GM18861 (cell line): ENCODE results near the gene PLPPR5.
"Not testable (repeated sequence)": the region's sequence is repeated elsewhere in the genome, so short reads cannot be mapped to it uniquely, and the experiment has no call there.

Experiments
- ATAC-seq: cut with Tn5 transposase; IDR thresholded peaks from one replicate; pipeline ENCODE4 v1.9.1; 2021; ENCODE audit not compliant: unreplicated experiment

Gene PLPPR5, protein sequence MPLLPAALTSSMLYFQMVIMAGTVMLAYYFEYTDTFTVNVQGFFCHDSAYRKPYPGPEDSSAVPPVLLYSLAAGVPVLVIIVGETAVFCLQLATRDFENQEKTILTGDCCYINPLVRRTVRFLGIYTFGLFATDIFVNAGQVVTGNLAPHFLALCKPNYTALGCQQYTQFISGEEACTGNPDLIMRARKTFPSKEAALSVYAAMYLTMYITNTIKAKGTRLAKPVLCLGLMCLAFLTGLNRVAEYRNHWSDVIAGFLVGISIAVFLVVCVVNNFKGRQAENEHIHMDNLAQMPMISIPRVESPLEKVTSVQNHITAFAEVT

DNA sequence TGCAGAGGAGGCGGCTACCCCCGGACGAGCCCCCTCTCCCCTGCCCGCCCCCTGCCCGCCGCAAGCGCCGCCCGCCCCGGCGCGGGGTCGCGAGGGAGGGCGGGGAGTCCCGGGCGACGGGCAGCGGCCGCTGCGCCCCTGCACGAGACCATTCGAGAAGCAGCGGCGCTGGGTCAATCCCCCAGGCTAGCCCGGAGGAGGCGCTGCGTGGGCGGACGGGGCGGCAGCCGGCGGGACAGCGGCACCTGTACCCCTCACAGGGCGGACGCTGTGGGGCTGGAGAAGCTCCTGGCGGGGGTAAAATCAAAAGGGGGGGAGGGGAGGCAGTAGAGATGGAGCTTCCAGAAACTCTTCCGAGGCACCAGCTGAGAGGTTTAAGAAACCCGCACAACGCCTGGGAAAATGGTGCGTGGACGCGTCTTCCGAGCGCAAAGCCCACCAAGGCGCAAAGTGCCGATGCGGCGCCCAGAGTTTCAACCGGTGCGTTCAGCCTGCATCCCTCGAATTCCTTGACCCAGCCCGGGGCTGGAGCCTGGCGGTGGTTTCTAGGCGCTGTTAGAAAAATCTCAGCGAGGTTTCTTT lies at the start of gene PLPPR5:
TSS of gene PLPPR5 (minus strand) at position 1 of the 582 bp plus-strand sequence. CDS start 190 bp downstream, outside the sequence.
- ATAC-seq: no peak

DNA sequence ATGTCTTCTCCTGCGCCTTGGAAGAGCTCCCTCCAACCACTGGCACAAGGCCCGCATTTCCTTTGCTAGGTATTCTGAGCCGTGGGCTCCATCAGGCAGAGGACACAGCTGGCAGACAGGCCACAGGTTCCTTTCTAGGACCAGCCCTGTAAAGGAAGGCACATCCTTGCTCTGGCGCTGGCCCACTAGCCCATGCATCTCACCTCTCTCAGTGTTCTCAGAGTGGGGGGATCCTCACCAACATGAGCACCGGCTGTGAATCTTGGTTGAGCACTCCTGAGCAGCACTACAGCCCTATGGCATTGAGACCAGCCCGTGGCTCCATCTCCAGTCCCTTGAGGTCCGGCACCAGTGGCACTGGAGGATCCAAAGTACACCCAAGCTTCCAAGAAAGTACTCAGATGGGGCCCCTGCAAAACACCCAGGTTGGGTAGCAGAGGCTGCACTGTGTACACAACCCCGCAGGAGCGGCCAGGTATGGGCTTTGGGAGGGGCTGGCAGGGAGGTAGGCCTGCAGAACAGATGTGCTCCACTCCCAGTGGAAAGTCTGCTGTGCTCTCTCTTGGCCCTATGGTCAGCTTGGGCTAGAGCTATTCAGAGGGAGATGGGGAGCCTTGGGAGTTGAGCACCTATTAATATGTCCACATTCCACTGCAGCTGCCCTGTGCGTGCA lies 47.1 kb upstream of the PLPPR5 start:
- no peak for ATAC-seq

DNA sequence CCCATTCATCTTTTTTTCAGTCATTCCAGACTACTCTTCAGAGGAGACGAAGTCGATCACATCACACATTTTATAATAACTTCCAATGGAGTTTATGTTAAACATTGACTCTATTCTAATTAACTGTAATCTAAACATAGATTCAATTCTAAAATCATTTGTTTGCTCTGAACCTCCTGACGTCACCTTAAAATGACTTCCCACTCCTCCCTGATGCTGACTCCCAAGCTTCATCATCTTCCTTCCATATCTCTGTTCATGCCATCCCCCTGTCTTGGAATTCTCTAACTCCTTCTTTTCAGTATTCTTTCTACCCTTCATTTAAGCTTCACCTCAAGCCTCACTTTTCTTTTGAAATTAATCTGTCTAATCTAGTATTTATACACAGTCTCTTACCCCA lies 45.1 kb upstream of the PLPPR5 start:
- no peak for ATAC-seq

DNA sequence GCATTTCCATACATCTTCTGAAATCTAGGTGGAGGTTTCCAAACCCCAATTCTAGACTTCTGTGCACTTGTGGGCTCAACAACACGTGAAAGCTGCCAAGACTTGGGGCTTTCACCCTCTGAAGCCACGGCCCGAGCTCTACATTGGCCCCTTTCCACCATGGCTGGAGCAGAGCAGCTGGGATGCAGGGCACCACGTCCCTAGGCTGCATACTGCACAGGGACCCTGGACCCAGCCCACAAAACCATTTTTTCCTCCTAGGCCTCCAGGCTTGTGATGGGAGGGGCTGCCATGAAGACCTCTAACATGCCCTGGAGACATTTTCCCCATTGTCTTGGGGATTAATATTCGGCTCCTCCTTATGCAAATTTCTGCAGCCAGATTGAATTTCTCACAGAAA lies 32.1 kb upstream of the PLPPR5 start:
- not testable (repeated sequence) for ATAC-seq

DNA sequence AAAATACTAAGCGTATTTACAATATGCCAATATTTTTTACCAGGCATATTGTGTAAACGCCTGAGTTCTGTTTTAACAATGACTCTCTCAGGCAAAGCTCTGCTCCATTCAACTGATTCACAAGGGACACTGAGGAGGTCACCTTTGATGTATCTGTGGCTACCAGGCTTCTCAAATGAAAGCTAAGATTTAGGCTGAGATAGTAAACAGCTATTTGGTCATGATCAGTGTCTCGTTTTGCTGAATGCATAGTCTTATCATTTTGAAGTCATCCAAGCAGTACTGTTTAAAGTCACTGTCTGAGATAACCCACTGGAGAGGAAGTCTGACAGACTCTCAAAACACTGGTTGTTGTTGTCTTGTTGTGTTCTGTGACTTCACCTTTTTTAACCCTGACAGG lies 13.7 kb upstream of the PLPPR5 start:
- ATAC-seq: no peak

DNA sequence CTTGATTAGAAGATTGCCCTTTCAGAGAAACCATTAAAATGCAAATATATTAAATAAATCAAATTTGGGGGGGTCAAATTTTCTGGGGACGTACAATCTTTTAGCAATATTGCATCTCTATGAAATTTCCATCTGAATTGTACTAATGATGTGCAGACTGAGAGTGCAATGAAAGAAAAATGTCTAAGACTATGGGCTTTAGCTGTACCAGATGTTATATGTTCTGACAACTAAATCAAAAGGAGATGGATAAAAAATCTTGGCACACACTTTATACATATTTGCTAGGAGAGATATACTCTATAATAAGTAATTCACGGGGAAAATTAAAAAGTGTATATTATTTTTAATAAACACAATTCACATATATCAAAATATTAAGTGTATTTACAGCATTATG lies 13.0 kb upstream of the PLPPR5 start:
- ATAC-seq: no peak

DNA sequence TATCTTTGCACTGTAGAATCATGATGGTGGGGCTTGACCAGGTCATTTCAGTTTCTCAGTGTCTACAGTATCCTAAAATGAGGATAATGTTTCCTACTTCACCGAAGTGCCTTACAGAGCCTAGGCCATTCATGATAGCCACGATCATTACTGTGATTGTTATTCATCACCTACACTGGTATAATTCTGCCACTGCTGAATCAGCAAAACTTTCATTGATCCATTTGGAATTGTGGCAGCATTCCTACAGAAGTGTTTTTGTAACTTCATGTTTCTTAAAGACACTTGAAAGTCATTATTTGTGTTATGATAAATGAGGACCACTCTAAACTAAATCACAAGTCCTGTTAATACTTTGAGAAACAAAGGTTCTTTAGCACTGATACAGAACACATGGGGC lies 6.0 kb upstream of the PLPPR5 start:
- ATAC-seq: no peak

DNA sequence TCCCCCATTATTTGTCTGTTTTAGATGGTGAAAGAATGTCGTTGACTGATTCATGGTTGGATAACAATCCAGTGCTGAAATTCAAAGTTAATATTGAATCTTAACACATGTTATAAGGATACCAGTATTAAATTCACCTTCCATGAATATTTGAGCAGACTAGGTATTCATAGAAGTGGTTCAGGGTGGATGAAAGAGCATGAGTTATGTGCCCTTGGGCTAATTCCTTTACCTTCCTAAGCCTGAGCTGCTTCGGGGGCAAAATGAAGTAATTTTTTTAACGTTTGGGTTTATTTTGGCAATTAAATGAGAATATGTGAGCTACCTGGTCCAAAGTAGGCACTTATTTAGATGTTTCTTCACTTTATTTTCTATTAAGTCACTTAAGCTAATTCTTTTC lies 2.7 kb upstream of the PLPPR5 start:
- no peak for ATAC-seq

DNA sequence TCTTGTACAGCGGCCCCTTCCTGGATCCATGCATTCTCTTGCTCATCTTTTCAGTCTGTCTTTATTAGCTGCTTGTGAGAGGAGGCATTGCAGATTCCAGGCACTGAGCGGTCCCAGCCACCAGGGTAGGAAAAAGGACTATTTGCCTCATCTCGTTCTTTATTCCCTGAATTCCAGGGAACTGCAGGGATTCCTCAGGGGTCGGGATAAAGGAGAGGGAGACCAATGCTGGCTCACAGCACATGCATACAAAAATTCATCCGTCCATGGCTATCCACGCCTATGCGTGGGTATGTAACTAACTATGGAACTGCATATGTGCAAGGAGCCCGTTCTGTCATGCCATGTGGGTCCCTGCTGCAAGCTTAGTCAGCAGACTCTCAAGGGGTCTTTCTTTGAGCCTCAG lies 879 bp upstream of the PLPPR5 start:
- no peak for ATAC-seq

DNA sequence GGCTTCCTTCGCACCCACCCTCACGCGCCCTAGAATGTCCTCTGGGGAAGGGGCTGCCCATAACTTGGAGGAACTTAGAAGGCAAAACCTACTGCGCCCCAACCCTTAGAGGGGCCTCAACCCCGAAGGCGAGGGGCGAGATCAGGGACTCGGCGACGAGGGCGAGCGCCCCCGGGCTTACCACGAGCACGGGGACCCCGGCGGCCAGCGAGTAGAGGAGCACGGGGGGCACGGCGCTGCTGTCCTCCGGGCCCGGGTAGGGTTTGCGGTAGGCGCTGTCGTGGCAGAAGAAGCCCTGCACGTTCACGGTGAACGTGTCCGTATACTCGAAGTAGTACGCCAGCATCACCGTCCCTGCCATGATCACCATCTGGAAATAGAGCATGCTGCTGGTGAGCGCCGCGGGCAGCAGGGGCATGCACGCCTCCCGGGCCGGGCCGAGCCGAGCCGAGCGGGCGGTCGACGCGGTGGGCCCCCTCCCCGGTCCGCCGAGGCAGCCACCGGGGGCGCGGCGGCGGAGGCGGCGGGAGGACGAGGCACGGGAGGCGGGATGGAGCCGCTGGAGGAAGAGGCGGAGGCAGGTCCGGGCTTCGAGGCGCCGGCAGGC lies 304 bp downstream of the PLPPR5 start:
- no peak for ATAC-seq

DNA sequence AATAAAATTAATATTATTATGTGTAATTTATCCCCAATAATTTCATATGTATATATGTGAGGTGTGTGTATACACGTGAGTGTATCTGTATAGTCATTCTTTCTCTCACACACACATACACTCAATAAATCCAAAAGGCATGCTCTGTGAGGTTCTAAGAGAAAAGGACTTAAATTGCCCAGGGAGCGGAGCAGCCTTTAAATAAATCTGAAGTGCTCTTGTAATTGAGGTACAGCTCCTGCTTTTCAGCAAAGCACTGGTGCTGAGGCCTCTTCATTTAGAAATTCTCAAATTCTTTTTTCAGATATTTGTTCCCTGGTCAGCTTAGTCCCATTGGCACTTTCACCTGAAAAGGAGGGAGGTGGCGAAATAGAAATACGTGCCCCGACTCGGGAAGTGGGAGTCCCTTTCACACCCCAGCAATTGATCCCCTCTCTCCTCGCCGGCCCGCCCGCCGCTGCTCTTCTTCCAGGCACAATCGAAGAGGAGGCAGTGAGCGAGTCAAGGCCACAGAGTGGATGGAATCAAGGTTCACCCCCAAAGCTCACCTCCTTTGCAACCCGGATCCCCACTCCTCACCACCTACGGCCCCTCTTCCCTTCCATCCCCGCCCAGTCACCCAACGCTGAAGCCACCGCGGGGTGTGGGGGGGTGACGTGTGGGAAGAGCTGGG lies 944 bp downstream of the PLPPR5 start:
- no peak for ATAC-seq

DNA sequence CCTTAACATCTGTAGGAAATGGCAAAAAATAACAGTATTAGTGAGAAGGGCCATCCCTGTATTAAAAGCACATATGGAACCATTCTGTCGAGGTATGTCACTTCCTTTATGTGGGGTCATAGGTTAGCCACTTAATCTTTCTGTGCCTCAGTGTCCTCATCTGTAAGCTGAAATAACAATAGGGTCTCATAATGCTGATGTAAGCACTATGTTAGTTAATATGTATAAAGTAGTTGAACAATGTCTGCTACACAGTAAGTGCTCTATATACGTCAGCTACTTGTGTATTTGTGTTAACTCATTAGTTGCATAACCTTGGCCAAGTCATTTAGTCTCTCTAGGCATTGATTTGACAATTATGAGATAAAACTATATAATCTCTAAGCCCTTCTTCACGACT lies 11.8 kb downstream of the PLPPR5 start:
- no peak for ATAC-seq

DNA sequence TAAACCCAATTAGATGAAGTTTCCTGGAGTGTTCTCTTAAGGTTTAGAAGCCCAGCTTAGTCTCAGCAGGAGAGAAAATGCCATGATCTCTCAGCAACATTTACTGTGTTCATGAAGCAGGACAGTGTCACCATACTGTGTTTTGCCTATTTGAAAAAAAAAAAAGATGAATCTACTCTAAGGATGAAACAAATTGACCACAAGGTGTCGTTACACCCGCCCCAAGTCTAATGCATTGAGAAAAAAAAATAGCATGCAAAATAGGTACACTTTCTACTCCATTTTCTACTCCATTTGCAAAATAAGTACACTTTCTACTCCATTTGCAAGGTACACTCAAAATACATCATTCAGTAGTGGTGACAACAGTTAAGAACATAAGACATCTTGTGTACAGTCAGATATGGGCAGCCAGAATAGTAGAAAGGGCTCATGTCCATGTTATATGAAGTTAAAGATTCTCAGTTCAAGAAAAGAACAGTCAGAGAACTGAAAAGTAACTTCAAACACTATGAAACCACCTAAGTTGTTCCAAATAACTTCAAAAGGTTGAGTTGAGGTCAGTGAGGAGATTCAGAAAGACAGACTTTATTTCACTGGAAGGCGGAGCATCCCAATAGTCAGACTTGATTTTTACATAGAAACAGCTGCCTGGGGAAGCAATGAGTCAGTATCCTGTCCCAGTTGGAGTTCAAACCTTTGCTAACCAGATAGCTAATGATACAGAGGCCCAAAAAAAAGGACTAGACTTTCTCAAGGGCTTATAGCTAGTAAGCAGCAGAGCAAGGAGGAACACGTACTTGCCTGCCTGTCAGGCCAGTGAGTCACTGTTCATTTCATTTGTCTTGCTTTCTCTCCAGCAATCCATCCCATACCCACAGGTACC lies 13.3 kb downstream of the PLPPR5 start:
- ATAC-seq: peak; percentile 34

DNA sequence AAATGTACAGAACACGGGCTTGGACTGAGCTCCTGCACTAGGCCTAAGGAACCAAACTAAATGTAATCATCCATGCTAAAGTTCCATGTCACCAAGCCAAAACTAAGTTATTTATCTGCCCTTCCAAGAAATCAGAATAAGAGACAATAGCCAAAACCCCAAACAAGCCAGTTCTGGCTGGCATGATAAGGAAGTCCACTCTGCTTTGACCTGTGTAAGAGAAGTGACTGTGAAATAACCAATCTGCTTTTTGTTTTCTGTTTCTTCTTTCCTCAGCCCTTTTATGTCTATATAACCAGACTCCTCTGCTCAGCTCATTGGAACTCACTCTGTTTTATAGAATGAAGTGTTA lies 15.1 kb downstream of the PLPPR5 start:
- no peak for ATAC-seq

DNA sequence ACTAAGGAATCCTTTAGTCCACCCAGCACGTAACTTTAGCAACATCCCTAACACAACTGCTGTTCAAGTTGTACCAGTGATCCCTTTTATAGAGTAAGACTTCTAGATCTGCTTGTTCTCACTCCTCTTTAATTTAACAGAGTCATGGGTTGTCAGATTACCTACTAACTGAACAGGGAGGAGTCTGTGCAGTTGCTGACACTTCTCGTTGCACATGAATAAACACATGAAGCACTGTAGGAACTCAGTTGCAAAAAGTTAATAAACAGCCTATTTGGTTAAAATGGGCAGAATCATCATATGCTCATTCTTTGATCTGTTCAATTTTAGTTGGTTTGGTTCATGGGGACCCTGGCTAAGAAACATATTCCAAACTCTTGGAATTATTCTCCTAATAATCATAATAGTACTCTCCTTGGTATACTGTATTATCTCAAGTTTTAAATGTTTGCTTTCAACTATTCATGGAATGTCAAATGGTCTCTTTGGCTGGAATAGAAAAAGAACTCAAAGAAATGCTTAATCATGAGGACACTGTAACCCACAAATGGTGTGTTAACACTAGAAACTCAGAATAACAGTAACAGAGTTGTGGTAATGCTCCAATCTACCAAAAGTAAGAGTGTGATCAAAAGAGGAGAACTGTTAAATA lies 15.6 kb downstream of the PLPPR5 start:
- ATAC-seq: peak; percentile 91

DNA sequence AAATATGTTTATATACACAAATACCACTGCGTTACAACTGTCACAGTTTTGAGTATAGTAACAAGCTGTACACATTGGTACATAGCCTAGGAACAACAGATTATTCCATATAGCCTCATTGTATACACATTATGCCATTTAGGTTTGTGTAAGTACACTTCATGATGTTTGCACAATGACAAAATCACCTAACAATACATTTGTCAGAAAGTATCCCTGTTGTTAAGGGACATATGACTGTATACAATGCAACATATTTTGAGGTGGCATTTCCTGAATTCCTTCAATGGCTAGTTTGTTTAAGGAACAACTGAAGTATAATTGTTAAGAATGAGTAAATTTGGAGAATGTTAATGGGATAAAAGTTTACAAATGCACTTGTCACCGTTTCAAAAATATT lies 19.0 kb downstream of the PLPPR5 start:
- no peak for ATAC-seq

DNA sequence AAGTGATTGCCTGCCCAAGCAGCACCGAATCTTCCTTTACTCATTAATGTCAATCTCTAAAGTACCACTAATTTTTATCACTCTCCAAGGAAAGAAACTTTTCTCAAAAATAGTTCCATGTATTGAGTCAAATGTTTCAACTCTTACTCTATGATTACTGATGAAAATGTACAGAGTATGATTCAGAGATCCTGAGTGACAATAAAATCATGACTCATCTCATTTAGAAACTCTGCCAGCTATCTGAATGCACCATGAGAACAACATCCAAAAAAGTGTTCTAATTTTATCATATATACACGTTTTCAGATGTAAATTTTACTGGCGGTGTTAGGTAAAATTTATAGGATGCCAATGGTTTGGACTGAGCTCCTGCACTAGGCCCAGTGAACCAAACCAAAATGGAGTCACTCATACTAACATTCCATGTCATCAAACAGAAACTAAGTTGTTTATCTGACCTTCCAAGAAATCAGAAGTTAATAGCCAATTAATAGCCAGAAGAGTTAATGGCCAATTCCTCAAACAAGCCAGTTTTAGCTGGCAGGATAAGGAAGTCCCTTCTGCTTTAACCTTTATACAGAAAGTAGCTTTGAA lies 22.6 kb downstream of the PLPPR5 start:
- no peak for ATAC-seq

DNA sequence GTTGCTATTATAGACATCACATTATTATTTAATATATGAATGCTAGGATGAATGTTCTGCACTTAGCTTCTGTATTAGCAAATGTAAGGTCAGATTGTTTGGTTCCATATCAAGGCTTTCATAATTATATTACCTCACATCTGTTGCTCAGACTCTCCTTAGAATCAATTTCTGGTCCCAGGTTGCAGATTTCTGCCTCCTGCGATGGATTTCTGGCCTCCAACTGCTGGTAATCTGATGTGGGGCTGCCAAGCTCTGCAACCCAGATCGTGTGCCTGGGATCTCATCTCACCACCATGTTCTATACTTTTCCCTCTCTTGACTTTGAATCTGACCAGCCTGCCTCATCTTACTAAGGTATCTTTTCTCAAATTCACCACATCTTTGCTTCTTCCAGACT lies 25.2 kb downstream of the PLPPR5 start:
- no peak for ATAC-seq

DNA sequence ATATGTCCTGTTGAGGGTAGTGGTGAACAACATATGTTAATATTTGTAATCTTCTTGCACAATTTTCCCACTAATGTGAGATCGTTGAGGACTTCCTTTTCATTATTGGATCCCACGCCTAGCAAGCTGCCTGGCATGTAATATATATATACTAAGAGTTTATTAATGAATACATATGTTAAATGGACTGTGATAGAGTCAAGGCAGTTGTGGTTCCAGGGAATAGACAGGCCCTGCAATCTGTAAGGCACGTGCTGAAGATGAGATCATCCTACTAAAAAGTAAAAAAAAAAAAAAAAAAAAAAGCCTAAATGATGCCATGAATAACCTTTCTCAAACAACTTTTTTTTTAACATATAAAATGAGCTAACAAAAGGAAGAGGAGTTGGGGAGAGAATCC lies 28.9 kb downstream of the PLPPR5 start:
- no peak for ATAC-seq

DNA sequence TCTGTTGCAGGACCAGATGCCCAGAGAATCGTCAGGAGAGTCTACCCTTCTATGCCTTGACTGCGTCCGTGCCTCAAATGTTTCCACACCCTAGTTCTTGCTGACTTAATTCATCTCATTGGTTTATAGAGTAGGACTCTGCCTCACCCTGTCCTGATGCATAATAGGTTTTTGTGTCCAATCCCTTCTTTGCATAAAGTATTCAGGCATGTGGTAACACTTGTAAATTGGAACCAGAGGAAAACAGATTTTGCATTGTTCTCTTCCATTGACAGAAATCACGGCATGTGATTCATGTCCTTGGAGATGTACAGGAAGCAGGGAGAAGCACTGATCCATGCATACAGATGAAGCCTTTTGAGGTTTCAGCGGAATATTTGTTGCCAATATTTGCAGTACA lies 29.5 kb downstream of the PLPPR5 start:
- ATAC-seq: no peak
